Right cardiac atrium (tissue), 5 donors: ENCODE measurements around the gene GID4. TPM values are rescaled to one million over a fixed set of nuclear protein-coding genes. Genes with fewer than 3 reads are reported as not detected.

Experiments used
- ATAC-seq, 2 donors: fragments of 200-7000 bp; cut with Tn5 transposase; one replicate each; pipeline versions ENCODE4 v1.8.0 to v1.9.1; 2020; ENCODE audit warnings: moderate library complexity in 2 of 2, mild to moderate bottlenecking in 1 of 2
- DNase-seq, 3 donors: peaks; one replicate each; pipeline ENCODE4 v3.0.0-alpha.2; 2020
- H3K27ac ChIP-seq: one replicate; pipeline ENCODE4 v1.5.1; 2013; ENCODE audit warnings: mild to moderate bottlenecking, low read length, control low read depth, moderate library complexity
- H3K27me3 ChIP-seq: one replicate; pipeline ENCODE4 v1.6.1; 2013; ENCODE audit not compliant: control insufficient read depth, insufficient read depth
- H3K4me1 ChIP-seq: one replicate; pipeline ENCODE4 v1.6.1; 2013; ENCODE audit warnings: low read length; ENCODE audit not compliant: control insufficient read depth, insufficient read depth
- H3K4me3 ChIP-seq: one replicate; pipeline ENCODE4 v1.5.1; 2013; ENCODE audit warnings: low read length, control low read depth
- H3K9me3 ChIP-seq: one replicate; pipeline ENCODE4 v1.6.1; 2013; ENCODE audit warnings: low read length; ENCODE audit not compliant: control insufficient read depth
- WGBS: extraction: QIAGEN DNeasy Blood & Tissue Kit; methylation state at CpG from one replicate; pipeline ENCODE4 v1.1.7; 2013; 5-methylcytosine and 5-hydroxymethylcytosine counted together
- intact Hi-C, 4 donors: fragments of 100-400 bp; cut with DNase I; formaldehyde crosslinking; loops; one replicate each; pipeline versions ENCODE4 v1.11.0 to v1.14.0; 2022 to 2023
- polyA plus RNA-seq: library from polyadenylated mRNA; stranded (reverse); fragments of 200-250 nt; gene quantifications from one replicate; pipeline ENCODE4 v1.2.3, GENCODE V29; 2013
- total RNA-seq, 4 donors: library from RNA; stranded (reverse); fragmentation: NEBNext Ultra II Directional; extraction: Animal tissue kit (Norgen Biotek cat#: 25700); gene quantifications; one replicate each; pipeline ENCODE4 v1.2.1, GENCODE V29; 2021
- donor health status: healthy with polysubstance abuse.
- donor health status: DM: no; HTN: yes; CAD: no.
- donor health status: DM: no; HTN: no; CAD: no.
- donor health status: DM: no; HTN: yes; CAD: no; lungs with severe emphysema.
- donor health status: DM: yes; HTN: yes; CAD: no.

GID4 gene
- total and polyA plus RNA-seq, 5 donors = 8.1 to 20.7 (median 14.8) TPM

- intact Hi-C loops = no loop called here
- Histone ChIP-seq H3K27ac (no peak overlapping the region), H3K9me3 (no peaks in the 10 kb centered on the region), H3K4me3 (no peak overlapping the region), H3K4me1 (peaks cover 10% of the 10 kb centered on the region), H3K27me3 (no peaks in the 10 kb centered on the region)
- 88% methylated on average over 3 of the region's 3 CpGs for WGBS
- ATAC-seq (no peak), DNase-seq (no peak)
Measured at GRCh38 chr17:18044609-18045008, 5.4 kb downstream of the GID4 start.

GRCh38 chr17:18045691-18046350 lies 6.6 kb downstream of the GID4 start:
- Histone ChIP-seq H3K9me3 (no peaks in the 10 kb centered on the region), H3K27me3 (no peaks in the 10 kb centered on the region), H3K4me3 (no peak overlapping the region), H3K27ac (no peak overlapping the region), H3K4me1 (peaks cover 5% of the 10 kb centered on the region)
- ATAC-seq = no peak
- 76% methylated on average over 3 of the region's 3 CpGs for WGBS
- intact Hi-C loops = no loop called here
- no peak for DNase-seq

GRCh38 chr17:18055597-18055996 lies 16.4 kb downstream of the GID4 start:
- DNase-seq = no peak
- no peak overlapping the region for H3K4me3 ChIP-seq
- ATAC-seq = no peak
- no peaks in the 10 kb centered on the region for H3K27me3 ChIP-seq
- H3K27ac ChIP-seq = no peak overlapping the region
- no peaks in the 10 kb centered on the region for H3K4me1 ChIP-seq
- 93% methylated on average over 6 of the region's 6 CpGs for WGBS
- intact Hi-C loops = no loop called here
- H3K9me3 ChIP-seq = no peaks in the 10 kb centered on the region

DNA sequence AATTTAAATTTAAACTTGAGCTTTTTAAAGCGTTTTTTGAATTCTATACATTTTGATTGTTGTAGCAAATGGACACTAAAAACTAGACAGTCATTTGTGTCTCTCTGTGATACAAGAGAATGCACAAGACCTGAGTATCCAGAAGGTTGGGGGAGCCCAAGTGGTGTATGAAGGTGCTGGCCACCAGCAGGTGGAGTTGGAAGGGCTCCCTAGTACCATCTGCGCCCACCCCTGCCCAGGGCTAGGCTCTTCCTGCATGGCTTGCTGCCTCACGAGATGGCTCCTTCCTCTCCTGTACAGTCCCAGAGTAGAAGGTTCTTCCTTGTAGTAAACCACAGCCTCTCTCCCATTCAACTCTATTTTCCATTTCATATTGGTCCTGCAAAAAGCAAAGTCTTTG lies 17.0 kb downstream of the GID4 start:
- Histone ChIP-seq H3K4me1 (no peaks in the 10 kb centered on the region), H3K4me3 (no peak overlapping the region), H3K9me3 (no peaks in the 10 kb centered on the region), H3K27ac (no peak overlapping the region), H3K27me3 (no peaks in the 10 kb centered on the region)
- WGBS = 91% methylated on average over 3 of the region's 3 CpGs
- intact Hi-C loops = no loop called here
- DNase-seq (no peak), ATAC-seq (no peak)

DNA sequence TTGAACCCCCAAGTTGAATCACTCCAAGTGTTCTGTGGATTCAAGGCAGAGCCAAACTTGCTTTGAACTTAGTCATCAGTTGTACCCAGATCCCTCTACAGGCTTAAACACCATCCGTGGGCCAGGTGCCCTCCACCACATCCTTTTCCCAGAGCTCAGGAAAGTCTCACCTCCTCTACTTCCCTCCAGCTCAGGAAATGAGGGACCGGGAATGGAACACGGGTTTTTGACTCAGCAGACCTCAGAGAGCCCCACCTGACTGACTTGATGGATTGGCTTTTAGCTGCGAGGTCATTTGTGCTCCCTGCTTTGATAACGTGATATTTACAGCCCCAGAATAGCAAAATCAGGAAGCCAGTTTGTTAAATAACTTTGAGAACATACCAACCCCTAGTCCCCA lies 20.1 kb downstream of the GID4 start:
- Histone ChIP-seq H3K4me1 (no peaks in the 10 kb centered on the region), H3K4me3 (no peak overlapping the region), H3K27me3 (no peaks in the 10 kb centered on the region), H3K27ac (no peak overlapping the region), H3K9me3 (no peaks in the 10 kb centered on the region)
- ATAC-seq (no peak), DNase-seq (no peak)
- intact Hi-C loops = no loop called here
- WGBS = 69% methylated on average over 5 of the region's 5 CpGs

DNA sequence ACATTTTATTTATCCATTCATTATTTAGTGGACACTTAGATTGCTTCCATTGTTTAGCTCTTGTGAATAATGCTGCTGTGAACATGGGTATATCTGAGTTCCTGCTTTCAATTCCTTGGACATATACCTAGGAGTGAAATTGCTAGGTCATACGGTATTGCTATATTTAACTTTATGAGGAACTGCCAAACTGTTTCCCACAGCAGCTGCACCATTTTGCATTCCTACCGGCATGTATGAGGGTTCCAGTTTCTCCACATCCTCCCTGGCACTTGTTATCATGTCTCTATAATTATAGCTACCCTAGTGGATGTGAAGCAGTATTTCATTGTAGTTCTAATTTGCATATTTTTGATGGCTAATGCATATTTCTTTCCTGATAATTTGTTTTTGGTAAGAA lies 24.8 kb downstream of the GID4 start:
- 39% methylated on average over 2 of the region's 2 CpGs for WGBS
- H3K9me3 ChIP-seq = no peaks in the 10 kb centered on the region
- no peak overlapping the region for H3K27ac ChIP-seq
- DNase-seq (no peak), ATAC-seq (no peak)
- no peak overlapping the region for H3K4me3 ChIP-seq
- no peaks in the 10 kb centered on the region for H3K4me1 ChIP-seq
- H3K27me3 ChIP-seq = no peaks in the 10 kb centered on the region
- intact Hi-C loops = no loop called here

GRCh38 chr17:18065546-18065945 lies 26.3 kb downstream of the GID4 start:
- intact Hi-C loops = no loop called here
- H3K4me3 ChIP-seq = no peak overlapping the region
- DNase-seq (no peak), ATAC-seq (peak in 1 of 2 donors; percentile 11)
- H3K9me3 ChIP-seq = no peaks in the 10 kb centered on the region
- H3K27ac ChIP-seq = no peak overlapping the region
- no peaks in the 10 kb centered on the region for H3K27me3 ChIP-seq
- 95% methylated on average over 11 of the region's 11 CpGs for WGBS
- H3K4me1 ChIP-seq = no peaks in the 10 kb centered on the region

- ATAC-seq = no peak
- 93% methylated on average over 4 of the region's 4 CpGs for WGBS
- no peaks in the 10 kb centered on the region for H3K27me3 ChIP-seq
- H3K9me3 ChIP-seq = no peaks in the 10 kb centered on the region
- DNase-seq = no peak
- H3K4me1 ChIP-seq = no peaks in the 10 kb centered on the region
- intact Hi-C loops = no loop called here
- H3K27ac ChIP-seq = no peak overlapping the region
- no peak overlapping the region for H3K4me3 ChIP-seq
Measured at GRCh38 chr17:18066866-18067265, 27.7 kb downstream of the GID4 start.

GRCh38 chr17:18069101-18069500 lies 29.9 kb downstream of the GID4 start:
- Histone ChIP-seq H3K27me3 (no peaks in the 10 kb centered on the region), H3K9me3 (no peaks in the 10 kb centered on the region), H3K4me3 (no peak overlapping the region), H3K27ac (no peak overlapping the region), H3K4me1 (no peaks in the 10 kb centered on the region)
- intact Hi-C loops = no loop called here
- WGBS = 91% methylated on average over 2 of the region's 2 CpGs
- ATAC-seq (no peak), DNase-seq (no peak)

- DNase-seq = no peak
- intact Hi-C loops = no loop called here
- H3K4me1 ChIP-seq = no peaks in the 10 kb centered on the region
- no peak overlapping the region for H3K27ac ChIP-seq
- H3K27me3 ChIP-seq = no peaks in the 10 kb centered on the region
- no peaks in the 10 kb centered on the region for H3K9me3 ChIP-seq
- WGBS = 15% methylated on average over 8 of the region's 8 CpGs
- ATAC-seq = peak; percentile 21 to 36
- H3K4me3 ChIP-seq = no peak overlapping the region
Measured at GRCh38 chr17:18070861-18071340, 31.7 kb downstream of the GID4 start.

DNA sequence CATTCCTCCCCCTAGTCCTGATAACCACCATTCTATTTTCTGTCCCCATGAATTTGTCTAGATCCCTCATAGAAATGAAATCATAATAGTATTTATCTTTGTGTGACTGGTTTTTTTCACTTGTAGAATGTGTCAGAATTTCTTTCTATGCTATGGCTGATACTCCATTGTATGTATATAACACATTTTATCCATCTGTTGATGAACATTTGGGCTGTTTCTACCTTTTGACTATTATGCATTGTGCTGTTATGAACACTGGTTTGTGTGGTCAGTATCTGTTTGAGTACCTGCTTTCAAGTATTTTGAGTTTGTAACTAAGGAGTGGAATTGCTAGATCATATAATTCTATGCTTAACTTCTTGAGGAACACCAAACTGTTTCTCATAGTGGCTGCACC lies 32.5 kb downstream of the GID4 start:
- H3K27me3 ChIP-seq = no peaks in the 10 kb centered on the region
- H3K4me1 ChIP-seq = no peaks in the 10 kb centered on the region
- ATAC-seq (no peak), DNase-seq (no peak)
- no peaks in the 10 kb centered on the region for H3K9me3 ChIP-seq
- intact Hi-C loops = no loop called here
- H3K27ac ChIP-seq = no peak overlapping the region
- no peak overlapping the region for H3K4me3 ChIP-seq
